ENCODE measurements around the gene PCBP3. TPM values are rescaled to one million over a fixed set of nuclear protein-coding genes. Genes with fewer than 3 reads are reported as not detected.

The PCBP3 gene
- total RNA-seq, 1 donor from 2014 or later, result 4.6 TPM

GRCh38 chr21:45868086-45868485, 224.6 kb downstream of the PCBP3 start:
- Mint-ChIP-seq H3K36me3 (no peaks in the 10 kb centered on the region), H3K27me3 (ENCODE audit: insufficient read depth, low read depth) (no peaks in the 10 kb centered on the region), H3K4me3 (no peak overlapping the region), H3K27ac (no peak overlapping the region), H3K9me3 (no peaks in the 10 kb centered on the region), H3K4me1 (peaks cover 8% of the 10 kb centered on the region)
- Histone ChIP-seq H2AFZ (replicated peaks) (no peak overlapping the region), H3K4me1 (no peaks in the 10 kb centered on the region), H3K27ac (no peak overlapping the region), H3K4me3 (no peak overlapping the region), H3K4me2 (no peak overlapping the region), H3K9ac (no peak overlapping the region), H3K9me3 (ENCODE audit: low read depth) (no peaks in the 10 kb centered on the region), H3K27me3 (no peaks in the 10 kb centered on the region), H3F3A (ENCODE audit: low read depth) (no peaks in the 10 kb centered on the region), H3K79me2 (ENCODE audit: low read depth) (no peaks in the 10 kb centered on the region), H4K20me1 (ENCODE audit: low read depth) (no peaks in the 10 kb centered on the region), H3K36me3 (no peaks in the 10 kb centered on the region)
- no peak for DNase-seq (ENCODE audit: low spot score)
- no peak for TF ChIP-seq EZH2phosphoT487 (IDR thresholded peaks at IDR 0.05)
- no peak for TF ChIP-seq EZH2 (IDR thresholded peaks at IDR 0.05)
- TF ChIP-seq, protein P1, sequence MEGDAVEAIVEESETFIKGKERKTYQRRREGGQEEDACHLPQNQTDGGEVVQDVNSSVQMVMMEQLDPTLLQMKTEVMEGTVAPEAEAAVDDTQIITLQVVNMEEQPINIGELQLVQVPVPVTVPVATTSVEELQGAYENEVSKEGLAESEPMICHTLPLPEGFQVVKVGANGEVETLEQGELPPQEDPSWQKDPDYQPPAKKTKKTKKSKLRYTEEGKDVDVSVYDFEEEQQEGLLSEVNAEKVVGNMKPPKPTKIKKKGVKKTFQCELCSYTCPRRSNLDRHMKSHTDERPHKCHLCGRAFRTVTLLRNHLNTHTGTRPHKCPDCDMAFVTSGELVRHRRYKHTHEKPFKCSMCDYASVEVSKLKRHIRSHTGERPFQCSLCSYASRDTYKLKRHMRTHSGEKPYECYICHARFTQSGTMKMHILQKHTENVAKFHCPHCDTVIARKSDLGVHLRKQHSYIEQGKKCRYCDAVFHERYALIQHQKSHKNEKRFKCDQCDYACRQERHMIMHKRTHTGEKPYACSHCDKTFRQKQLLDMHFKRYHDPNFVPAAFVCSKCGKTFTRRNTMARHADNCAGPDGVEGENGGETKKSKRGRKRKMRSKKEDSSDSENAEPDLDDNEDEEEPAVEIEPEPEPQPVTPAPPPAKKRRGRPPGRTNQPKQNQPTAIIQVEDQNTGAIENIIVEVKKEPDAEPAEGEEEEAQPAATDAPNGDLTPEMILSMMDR (IDR thresholded peaks at IDR 0.05), result no peak

GRCh38 chr21:45868488-45868887, 225.0 kb downstream of the PCBP3 start:
- H3K27ac Mint-ChIP-seq, result no peak overlapping the region
- Histone ChIP-seq H3K4me1 (no peaks in the 10 kb centered on the region), H4K20me1 (ENCODE audit: low read depth) (no peaks in the 10 kb centered on the region), H3K4me2 (no peak overlapping the region), H2AFZ (replicated peaks) (no peak overlapping the region), H3K4me3 (no peak overlapping the region), H3K27ac (no peak overlapping the region), H3K9ac (no peak overlapping the region), H3K9me3 (ENCODE audit: low read depth) (no peaks in the 10 kb centered on the region), H3K36me3 (no peaks in the 10 kb centered on the region), H3K27me3 (no peaks in the 10 kb centered on the region), H3K79me2 (ENCODE audit: low read depth) (no peaks in the 10 kb centered on the region), H3F3A (ENCODE audit: low read depth) (no peaks in the 10 kb centered on the region)
- H3K9me3 Mint-ChIP-seq, result no peaks in the 10 kb centered on the region
- H3K4me3 Mint-ChIP-seq, result no peak overlapping the region
- no peaks in the 10 kb centered on the region for H3K27me3 Mint-ChIP-seq (ENCODE audit: insufficient read depth, low read depth)
- TF ChIP-seq, protein P1 (IDR thresholded peaks at IDR 0.05), result no peak
- TF ChIP-seq EZH2phosphoT487 (IDR thresholded peaks at IDR 0.05) (no peak), EZH2 (IDR thresholded peaks at IDR 0.05) (no peak)
- no peak for DNase-seq (ENCODE audit: low spot score)
- H3K36me3 Mint-ChIP-seq, result no peaks in the 10 kb centered on the region
- peaks cover 8% of the 10 kb centered on the region for H3K4me1 Mint-ChIP-seq

DNA sequence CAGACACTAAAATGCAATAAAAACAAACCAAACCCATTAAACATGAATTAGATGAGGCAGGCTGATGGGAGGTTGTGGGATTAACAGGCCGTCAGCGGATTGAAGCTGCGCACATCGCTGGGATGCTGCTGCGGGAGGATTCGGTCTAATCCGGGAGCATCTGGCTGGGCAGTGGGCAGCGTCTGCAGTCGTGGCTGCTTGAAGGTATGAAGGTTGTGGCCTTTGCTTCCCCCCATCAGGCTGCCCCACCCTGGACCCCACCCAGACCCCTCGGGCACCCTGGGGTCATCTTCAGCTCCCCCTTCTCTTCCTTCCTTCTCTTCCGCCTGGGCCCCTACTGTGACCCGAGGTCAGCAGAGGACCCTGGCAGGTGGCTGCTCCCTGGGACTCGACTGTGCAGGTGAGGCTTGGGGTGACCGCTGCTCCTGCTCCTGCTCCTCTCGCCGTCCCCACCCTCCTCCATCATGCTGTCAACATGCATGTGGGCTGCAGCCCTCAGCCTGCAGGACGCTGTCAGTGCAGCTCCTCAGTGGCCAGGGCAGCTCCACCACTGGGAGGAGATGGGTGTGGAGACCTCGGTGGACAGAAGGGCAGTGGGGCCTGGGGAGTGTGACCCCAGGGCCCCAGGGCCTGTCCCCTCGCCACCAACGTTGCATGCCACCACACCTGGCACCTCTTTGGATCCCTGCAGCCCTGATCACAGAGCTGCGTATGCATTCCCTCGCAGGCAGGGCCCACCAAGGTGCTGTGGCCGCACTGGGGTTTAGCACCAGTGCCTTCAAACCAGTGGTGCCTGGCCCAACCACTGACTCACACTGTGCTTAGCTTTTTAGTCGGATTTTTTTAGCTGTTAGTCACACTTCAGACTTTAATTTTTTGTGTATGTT, 225.8 kb downstream of the PCBP3 start:
- Histone ChIP-seq H3K79me2 (ENCODE audit: low read depth) (no peaks in the 10 kb centered on the region), H3K36me3 (no peaks in the 10 kb centered on the region), H3K4me2 (no peak overlapping the region), H3K4me3 (no peak overlapping the region), H3F3A (ENCODE audit: low read depth) (no peaks in the 10 kb centered on the region), H4K20me1 (ENCODE audit: low read depth) (no peaks in the 10 kb centered on the region), H2AFZ (replicated peaks) (no peak overlapping the region), H3K27ac (no peak overlapping the region), H3K4me1 (no peaks in the 10 kb centered on the region), H3K9ac (no peak overlapping the region), H3K27me3 (no peaks in the 10 kb centered on the region), H3K9me3 (ENCODE audit: low read depth) (no peaks in the 10 kb centered on the region)
- Mint-ChIP-seq H3K27me3 (ENCODE audit: insufficient read depth, low read depth) (no peaks in the 10 kb centered on the region), H3K4me1 (peaks cover 12% of the 10 kb centered on the region), H3K27ac (no peak overlapping the region), H3K4me3 (no peak overlapping the region), H3K36me3 (no peaks in the 10 kb centered on the region), H3K9me3 (no peaks in the 10 kb centered on the region)
- DNase-seq (ENCODE audit: low spot score), result no peak
- TF ChIP-seq, protein P1 (IDR thresholded peaks at IDR 0.05), result no peak
- TF ChIP-seq EZH2phosphoT487 (IDR thresholded peaks at IDR 0.05), result no peak
- no peak for TF ChIP-seq EZH2 (IDR thresholded peaks at IDR 0.05)
